Lung (tissue), 12 donors: Measurements from ENCODE around the gene SPSB4. TPM values are rescaled to one million over a fixed set of nuclear protein-coding genes. Genes with fewer than 3 reads are reported as not detected.

Experiments
- ATAC-seq: fragments of 200-7000 bp; cut with Tn5 transposase; one replicate; pipeline ENCODE4 v1.9.1; 2020; ENCODE audit warnings: moderate number of reproducible peaks; ENCODE audit not compliant: insufficient read depth, low FRiP score
- DNase-seq, 3 donors: peaks; one replicate each; pipeline ENCODE4 v3.0.0-alpha.2; 2013 to 2017
- H3K27ac ChIP-seq, 2 donors: one replicate each; pipeline ENCODE4 v1.5.1; 2013; ENCODE audit warnings: mild to moderate bottlenecking in 2 of 2, moderate library complexity in 2 of 2, control low read depth in 1 of 2, inconsistent platforms in 1 of 2, low read depth in 1 of 2, low read length in 1 of 2
- H3K27me3 ChIP-seq, 3 donors: one replicate each; pipeline ENCODE4 v1.5.1; 2013; ENCODE audit warnings: low read length in 2 of 3; ENCODE audit not compliant: control insufficient read depth in 3 of 3, insufficient read depth in 3 of 3
- H3K36me3 ChIP-seq, 4 donors: one replicate each; pipeline ENCODE4 v1.5.1; 2013; ENCODE audit warnings: low read length in 4 of 4, mild to moderate bottlenecking in 1 of 4, moderate library complexity in 1 of 4; ENCODE audit not compliant: control insufficient read depth in 4 of 4, insufficient read depth in 4 of 4
- H3K4me1 ChIP-seq, 5 donors: one replicate each; pipeline ENCODE4 v1.5.1; 2013; ENCODE audit warnings: low read length in 5 of 5, mild to moderate bottlenecking in 2 of 5, moderate library complexity in 1 of 5; ENCODE audit not compliant: control insufficient read depth in 5 of 5, insufficient read depth in 5 of 5
- H3K4me3 ChIP-seq: one replicate; pipeline ENCODE4 v1.5.1; 2013; ENCODE audit warnings: mild to moderate bottlenecking, control low read depth, moderate library complexity
- H3K9ac ChIP-seq, 2 donors: one replicate each; pipeline ENCODE4 v1.5.1; 2013; ENCODE audit warnings: low read length in 2 of 2, control low read depth in 1 of 2; ENCODE audit not compliant: insufficient read depth in 1 of 2
- H3K9me3 ChIP-seq, 4 donors: one replicate each; pipeline ENCODE4 v1.5.1; 2013; ENCODE audit warnings: low read length in 3 of 4, mild to moderate bottlenecking in 1 of 4, moderate library complexity in 1 of 4; ENCODE audit not compliant: control insufficient read depth in 4 of 4, insufficient read depth in 3 of 4
- CTCF ChIP-seq: IDR thresholded peaks from 2 replicates; pipeline ENCODE4 v1.5.1; 2012; ENCODE audit warnings: mild to moderate bottlenecking; ENCODE audit errors: control extremely low read depth, extremely low read depth
- WGBS, 2 donors: extraction: QIAGEN DNeasy Blood & Tissue Kit; methylation state at CpG; one replicate each; pipeline ENCODE4 v1.1.7; 2013; 5-methylcytosine and 5-hydroxymethylcytosine counted together
- polyA plus RNA-seq, 2 donors: library from polyadenylated mRNA; stranded (reverse); fragments of 200-250 nt; gene quantifications; one replicate each; pipeline ENCODE4 v1.2.1, GENCODE V29; 2013
- total RNA-seq, 2 donors: library from RNA; depleted of rRNA in 1 of 2; stranded (reverse); fragments of >200 nt in 1 of 2; gene quantifications; one replicate each; pipeline ENCODE4 v1.2.1, GENCODE V29; 2014 to 2021
- donor health status: control.
- donor health status: control.
- donor health status: Bipolar disorder and iron deficiency.
- donor health status: healthy.
- donor health status: DM: yes; HTN: yes; CAD: no.

Gene SPSB4
- total and polyA plus RNA-seq, 4 donors, result 0.25 to 4.4 (median 1.5) TPM

- no peak for TF ChIP-seq CTCF
- H3K27ac ChIP-seq, result no peak overlapping the region
- DNase-seq (no peak), ATAC-seq (no peak)
- H3K4me1 ChIP-seq, result no peaks in the 10 kb centered on the region
- 98% methylated on average over 4 of the region's 4 CpGs for WGBS, 2 donors
- H3K9me3 ChIP-seq, result no peaks in the 10 kb centered on the region
- no peak overlapping the region for H3K9ac ChIP-seq
- H3K27me3 ChIP-seq, result no peaks in the 10 kb centered on the region
- no peak overlapping the region for H3K4me3 ChIP-seq
- H3K36me3 ChIP-seq, result no peaks in the 10 kb centered on the region
Measured at GRCh38 chr3:141021261-141021660, 29.9 kb upstream of the SPSB4 start.

GRCh38 chr3:141030296-141030695, 20.9 kb upstream of the SPSB4 start:
- no peaks in the 10 kb centered on the region for H3K9me3 ChIP-seq
- H3K4me3 ChIP-seq, result no peak overlapping the region
- no peak overlapping the region for H3K27ac ChIP-seq
- H3K4me1 ChIP-seq, result no peaks in the 10 kb centered on the region
- 91 to 98% methylated on average over 21 to 22 of the region's 22 CpGs for WGBS, 2 donors
- no peaks in the 10 kb centered on the region for H3K36me3 ChIP-seq
- DNase-seq (no peak), ATAC-seq (no peak)
- H3K9ac ChIP-seq, result no peak overlapping the region
- H3K27me3 ChIP-seq, result no peaks in the 10 kb centered on the region
- no peak for TF ChIP-seq CTCF

GRCh38 chr3:141039589-141039988, 11.6 kb upstream of the SPSB4 start:
- Histone ChIP-seq H3K36me3 (no peaks in the 10 kb centered on the region), H3K27me3 (peaks cover 0 to 3% (median 0%) of the 10 kb centered on the region in 3 donors), H3K9me3 (no peaks in the 10 kb centered on the region), H3K4me3 (no peak overlapping the region), H3K27ac (no peak overlapping the region), H3K9ac (no peak overlapping the region), H3K4me1 (no peaks in the 10 kb centered on the region)
- ATAC-seq, result no peak
- no peak for TF ChIP-seq CTCF
- no peak for DNase-seq
- 67 to 80% methylated on average over 5 of the region's 5 CpGs for whole genome bisulfite sequencing, 2 donors
